Measurements from ENCODE around the gene PTK7. TPM values are rescaled to one million over a fixed set of nuclear protein-coding genes. Genes with fewer than 3 reads are reported as not detected.

The PTK7 gene
- total and polyA plus RNA-seq, 2 of the 8 experiments (the other 6 are each of a cell fraction or from before 2014, with no cell fraction given): 110 to 138 TPM

DNA sequence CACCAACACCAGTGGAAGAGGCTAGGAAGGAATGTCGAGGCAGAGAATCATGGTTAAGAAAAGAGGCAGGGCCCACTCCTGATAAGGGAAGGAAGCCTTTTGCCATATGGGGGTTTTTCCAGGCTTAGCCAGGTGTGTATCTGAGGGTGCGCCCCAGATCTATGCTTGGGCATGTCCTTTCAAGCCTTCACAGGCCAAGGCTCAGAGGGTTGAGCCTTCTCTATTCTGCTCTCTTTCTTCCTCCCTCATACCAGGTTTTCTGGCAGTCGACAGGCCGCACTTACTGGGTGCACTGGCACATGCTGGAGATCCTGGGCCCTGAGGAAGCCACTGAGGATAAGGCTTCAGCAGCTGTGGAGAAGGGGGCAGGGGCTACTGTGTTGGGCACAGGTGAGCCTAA is 110.6 kb downstream of the PTK7 start:
- Histone ChIP-seq H3K4me2 (ENCODE audit: insufficient read depth in 1 of 2, low read depth in 2 of 2, low read length in 2 of 2) (no peak overlapping the region), H2BK20ac (ENCODE audit: low read length) (no peak overlapping the region), H3K4ac (replicated peaks; ENCODE audit: insufficient read length, low read depth, low read length) (no peak overlapping the region), H3K9me3 (ENCODE audit: insufficient read depth in 2 of 2, low read depth in 1 of 2, low read length in 1 of 2) (no peaks in the 10 kb centered on the region), H3K56ac (replicated peaks; ENCODE audit: insufficient read length, low read depth, low read length) (no peak overlapping the region), H3K4me3 (ENCODE audit: extremely low read depth in 1 of 4, insufficient read depth in 2 of 4, low read depth in 3 of 4, low read length in 4 of 4) (no peak overlapping the region), H3K23ac (ENCODE audit: insufficient read length) (no peak overlapping the region), H3K27ac (ENCODE audit: low read depth, low read length) (no peak overlapping the region), H2BK5ac (ENCODE audit: low read depth, low read length) (no peak overlapping the region), H3K23me2 (ENCODE audit: low read depth, low read length) (peaks cover 6% of the 10 kb centered on the region), H3K4me1 (replicated peaks in 1 of 4; ENCODE audit: control insufficient read depth in 3 of 4, insufficient read depth in 4 of 4, low read length in 3 of 4) (0 out of 7 replicates have a peak, but pooled peaks cover 0 to 3% (median 0%) of the 10 kb centered on the region in 4 experiments), H4K5ac (ENCODE audit: insufficient read length, low read depth, low read length) (no peak overlapping the region), H3K18ac (ENCODE audit: extremely low read depth, low read length) (no peak overlapping the region), H3K79me2 (ENCODE audit: control insufficient read depth in 1 of 2, insufficient read depth in 2 of 2, low read length in 2 of 2) (no peaks in the 10 kb centered on the region), H4K20me1 (replicated peaks in 1 of 2; ENCODE audit: control insufficient read depth in 1 of 2, insufficient read depth in 2 of 2, low read length in 2 of 2) (no peaks in the 10 kb centered on the region), H4K91ac (replicated peaks; ENCODE audit: insufficient read length, low read length) (no peak overlapping the region), H2AFZ (ENCODE audit: low read length) (no peak overlapping the region), H3K79me1 (ENCODE audit: low read depth, low read length) (no peaks in the 10 kb centered on the region), H2BK120ac (replicated peaks; ENCODE audit: low read depth, low read length) (no peak overlapping the region), H3K9ac (replicated peaks in 1 of 4; ENCODE audit: extremely low read depth in 1 of 4, low read depth in 3 of 4, low read length in 3 of 4) (no peak overlapping the region), H3K36me3 (ENCODE audit: control insufficient read depth in 2 of 4, insufficient read depth in 4 of 4, low read length in 3 of 4) (peaks cover 0 to 3% (median 0%) of the 10 kb centered on the region in 4 experiments; a peak in 1 of 8 replicates), H2BK15ac (ENCODE audit: low read length) (no peak overlapping the region), H3K14ac (ENCODE audit: insufficient read length) (no peak overlapping the region), H4K8ac (ENCODE audit: extremely low read depth, insufficient read depth, low read length) (no peak overlapping the region), H3K27me3 (replicated peaks in 1 of 4; ENCODE audit: control insufficient read depth in 3 of 4, extremely low read depth in 1 of 4, insufficient read depth in 3 of 4, low read length in 3 of 4) (no peaks in the 10 kb centered on the region; a peak in 1 of 7 replicates), H2BK12ac (ENCODE audit: low read depth, low read length) (no peak overlapping the region), H2AK5ac (ENCODE audit: low read depth, low read length) (no peak overlapping the region; the same call in 1 of the 2 replicates)
- no peak for TF ChIP-seq BCL11A (IDR thresholded peaks at IDR 0.05; ENCODE audit: low read depth in 2 of 2, low read length in 2 of 2)
- TF ChIP-seq ZNF274 (IDR thresholded peaks at IDR 0.05; ENCODE audit: borderline replicate concordance, extremely low read depth, low read length): no peak
- CTCF ChIA-PET (ENCODE audit: partially characterized antibody): no interaction called here
- POLR2A ChIA-PET (ENCODE audit: partially characterized antibody): interaction anchor here (1.0 kb wide), 1 partner anchor 26 kb away, joined by 3 read pairs; no protein-coding TSS in a partner anchor
- FAIRE-seq (no peak), DNase-seq (ENCODE audit: low read depth in 1 of 2, low spot score in 2 of 2) (no peak)
- WGBS, 2 experiments (ENCODE audit: extremely low coverage in 1 of 2, insufficient coverage in 1 of 2, insufficient read length in 1 of 2, insufficient replicate concordance in 2 of 2, low coverage in 1 of 2, low lambda C conversion rate in 2 of 2, missing lambda C conversion rate in 1 of 2): 89% methylated on average over 4 of the region's 4 CpGs; no CpG with 5 or more reads in 1 of the 2 experiments
